PC-3 (cell line): ENCODE data around the gene GEMIN5. TPM values are rescaled to one million over a fixed set of nuclear protein-coding genes. Genes with fewer than 3 reads are reported as not detected.

Source experiments
- ATAC-seq: fragments of 200-7000 bp; cut with Tn5 transposase; 2 replicates; pipeline ENCODE4 v1.9.1; 2020; ENCODE audit warnings: mild to moderate bottlenecking, moderate library complexity
- BruUV-seq: library from RNA; stranded (reverse); fragments of 400-500 nt; replicated peaks from 2 replicates; lab custom pipeline; 2021; lab: Mats Ljungman, UMichigan
- CTCF ChIA-PET: fragments of 300-600 bp; sonication (Branson Sonifier 250); formaldehyde crosslinking; loops from one replicate; lab custom pipeline; 2022; ENCODE audit warnings: antibody characterized with exemption; lab: Charles Lee
- POLR2A ChIA-PET: fragments of 300-600 bp; sonication (Branson Sonifier 250); formaldehyde crosslinking; loops from one replicate; lab custom pipeline; 2022; ENCODE audit warnings: antibody characterized with exemption; ENCODE audit not compliant: unreplicated experiment; lab: Charles Lee
- DNase-seq: peaks from one replicate; pipeline ENCODE4 v3.0.0-alpha.2; 2015
- H2AFZ ChIP-seq: fragments of 300-600 bp; sonication (generic); 2 replicates; pipeline ENCODE4 v1.6.0; 2016; ENCODE audit warnings: antibody characterized with exemption, low read length
- H3F3A ChIP-seq: fragments of 300-600 bp; sonication (generic); one replicate; pipeline ENCODE4 v1.6.0; 2017; ENCODE audit warnings: antibody characterized with exemption, low read length, control low read depth, mild to moderate bottlenecking; ENCODE audit not compliant: unreplicated experiment
- H3K27ac ChIP-seq: fragments of 300-600 bp; sonication (generic); 2 replicates; pipeline ENCODE4 v1.5.1; 2016; ENCODE audit warnings: mild to moderate bottlenecking, low read length
- H3K27me3 ChIP-seq: fragments of 300-600 bp; sonication (generic); 2 replicates; pipeline ENCODE4 v1.6.1; 2016; ENCODE audit warnings: low read length, mixed read lengths
- H3K36me3 ChIP-seq: fragments of 300-600 bp; sonication (generic); 2 replicates; pipeline ENCODE4 v1.6.1; 2016; ENCODE audit warnings: low read depth, mixed run types, low read length, mixed read lengths
- H3K4me1 ChIP-seq: fragments of 300-600 bp; sonication (generic); 2 replicates; pipeline ENCODE4 v1.5.1; 2016; ENCODE audit warnings: low read length; ENCODE audit not compliant: insufficient read depth
- H3K4me2 ChIP-seq: fragments of 300-600 bp; sonication (generic); 2 replicates; pipeline ENCODE4 v1.6.0; 2016; ENCODE audit warnings: low read length
- H3K4me3 ChIP-seq: fragments of 300-600 bp; sonication (generic); 2 replicates; pipeline ENCODE4 v1.5.1; 2016; ENCODE audit warnings: mild to moderate bottlenecking, low read length, mixed read lengths
- H3K79me2 ChIP-seq: fragments of 300-600 bp; sonication (generic); 2 replicates; pipeline ENCODE4 v1.6.1; 2017; ENCODE audit warnings: low read length, mixed read lengths
- H3K9ac ChIP-seq: fragments of 300-600 bp; sonication (generic); 2 replicates; pipeline ENCODE4 v1.6.0; 2016; ENCODE audit warnings: mild to moderate bottlenecking, low read length
- H3K9me2 ChIP-seq: fragments of 300-600 bp; sonication (generic); replicated peaks from 2 replicates; pipeline ENCODE4 v1.6.1; 2016; ENCODE audit warnings: mixed run types, low read length, mixed read lengths
- H3K9me3 ChIP-seq: fragments of 300-600 bp; sonication (generic); 2 replicates; pipeline ENCODE4 v1.6.1; 2016; ENCODE audit warnings: low read length, mixed read lengths
- H4K20me1 ChIP-seq: fragments of 300-600 bp; sonication (generic); 2 replicates; pipeline ENCODE4 v1.6.1; 2016; ENCODE audit warnings: low read length, mixed read lengths
- EZH2 ChIP-seq: fragments of 300-600 bp; sonication (generic); IDR thresholded peaks from one replicate; pipeline ENCODE4 v1.6.1; 2017; ENCODE audit warnings: antibody characterized with exemption, mild to moderate bottlenecking, low read length; ENCODE audit not compliant: unreplicated experiment
- EZH2phosphoT487 ChIP-seq: fragments of 300-600 bp; sonication (generic); IDR thresholded peaks from 2 replicates; pipeline ENCODE4 v1.6.1; 2018; ENCODE audit warnings: mild to moderate bottlenecking, antibody characterized with exemption, low read length, borderline replicate concordance
- intact Hi-C: fragments of 100-400 bp; cut with micrococcal nuclease; formaldehyde crosslinking; loops from 2 replicates; pipeline ENCODE4 v1.9.0; 2023
- total RNA-seq: library from RNA; depleted of rRNA; stranded (reverse); fragments of >200 nt; gene quantifications from 2 replicates; pipeline ENCODE4 v1.2.3, GENCODE V29; 2014
- TF ChIP-seq, protein P1 (sequence below): fragments of 300-600 bp; sonication (generic); conservative IDR thresholded peaks from 2 replicates; pipeline ENCODE4 v1.5.1; 2017; ENCODE audit warnings: antibody characterized with exemption, low read depth, mild to moderate bottlenecking, low read length

GEMIN5 gene
- total RNA-seq, 1 experiment from 2014 or later: 19.8 TPM

DNA sequence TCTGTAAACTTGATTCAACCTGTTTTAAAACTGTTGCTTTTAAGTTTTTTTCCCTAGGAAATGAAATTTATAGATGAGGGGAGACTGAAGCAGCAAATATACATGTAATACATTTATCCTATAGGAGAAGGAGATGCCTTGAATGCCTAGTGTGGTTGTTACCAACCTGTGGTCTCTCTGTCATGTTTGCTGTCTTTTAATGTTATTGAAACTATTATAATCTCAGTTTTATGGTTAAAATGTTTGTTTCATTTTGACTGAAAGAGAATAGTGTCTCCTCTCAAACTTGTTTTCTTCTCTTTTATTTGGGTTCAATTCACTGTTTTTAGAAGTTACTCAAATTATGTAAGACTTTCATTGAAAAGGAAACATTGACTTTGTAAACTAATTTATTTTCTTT, 18.7 kb upstream of the GEMIN5 start:
- Histone ChIP-seq H3K79me2 (no peaks in the 10 kb centered on the region), H3K4me1 (peaks cover 4% of the 10 kb centered on the region), H3K4me3 (no peak overlapping the region), H3K4me2 (no peak overlapping the region), H3K9ac (no peak overlapping the region), H4K20me1 (no peaks in the 10 kb centered on the region), H3F3A (no peaks in the 10 kb centered on the region), H3K36me3 (peaks cover 14% of the 10 kb centered on the region; the same call in 1 of the 2 replicates), H3K9me2 (no peaks in the 10 kb centered on the region), H2AFZ (no peak overlapping the region), H3K27ac (no peak overlapping the region), H3K27me3 (no peaks in the 10 kb centered on the region), H3K9me3 (no peaks in the 10 kb centered on the region)
- intact Hi-C loops: no loop called here
- DNase-seq (no peak), ATAC-seq (no peak)
- POLR2A ChIA-PET: no interaction called here
- CTCF ChIA-PET: no interaction called here
- TF ChIP-seq EZH2: no peak
- TF ChIP-seq, protein P1, sequence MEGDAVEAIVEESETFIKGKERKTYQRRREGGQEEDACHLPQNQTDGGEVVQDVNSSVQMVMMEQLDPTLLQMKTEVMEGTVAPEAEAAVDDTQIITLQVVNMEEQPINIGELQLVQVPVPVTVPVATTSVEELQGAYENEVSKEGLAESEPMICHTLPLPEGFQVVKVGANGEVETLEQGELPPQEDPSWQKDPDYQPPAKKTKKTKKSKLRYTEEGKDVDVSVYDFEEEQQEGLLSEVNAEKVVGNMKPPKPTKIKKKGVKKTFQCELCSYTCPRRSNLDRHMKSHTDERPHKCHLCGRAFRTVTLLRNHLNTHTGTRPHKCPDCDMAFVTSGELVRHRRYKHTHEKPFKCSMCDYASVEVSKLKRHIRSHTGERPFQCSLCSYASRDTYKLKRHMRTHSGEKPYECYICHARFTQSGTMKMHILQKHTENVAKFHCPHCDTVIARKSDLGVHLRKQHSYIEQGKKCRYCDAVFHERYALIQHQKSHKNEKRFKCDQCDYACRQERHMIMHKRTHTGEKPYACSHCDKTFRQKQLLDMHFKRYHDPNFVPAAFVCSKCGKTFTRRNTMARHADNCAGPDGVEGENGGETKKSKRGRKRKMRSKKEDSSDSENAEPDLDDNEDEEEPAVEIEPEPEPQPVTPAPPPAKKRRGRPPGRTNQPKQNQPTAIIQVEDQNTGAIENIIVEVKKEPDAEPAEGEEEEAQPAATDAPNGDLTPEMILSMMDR: no peak
- TF ChIP-seq EZH2phosphoT487: no peak
- no TSS peak for BruUV-seq

GRCh38 chr5:154949781-154950180, 11.8 kb upstream of the GEMIN5 start:
- Histone ChIP-seq H3K4me3 (no peak overlapping the region), H3F3A (no peaks in the 10 kb centered on the region), H3K79me2 (peaks cover 54% of the 10 kb centered on the region), H3K27ac (no peak overlapping the region), H3K4me2 (no peak overlapping the region), H3K9me3 (no peaks in the 10 kb centered on the region), H3K9me2 (no peaks in the 10 kb centered on the region), H4K20me1 (no peaks in the 10 kb centered on the region), H3K36me3 (peaks cover 4% of the 10 kb centered on the region; the same call in 1 of the 2 replicates), H3K9ac (no peak overlapping the region), H3K4me1 (no peaks in the 10 kb centered on the region), H2AFZ (no peak overlapping the region), H3K27me3 (no peaks in the 10 kb centered on the region)
- CTCF ChIA-PET: no interaction called here
- DNase-seq (no peak), ATAC-seq (no peak)
- no TSS peak for BruUV-seq
- TF ChIP-seq, protein P1: no peak
- TF ChIP-seq EZH2phosphoT487: no peak
- no peak for TF ChIP-seq EZH2
- POLR2A ChIA-PET: interaction anchor here (0.6 kb wide), 1 partner anchor 12 kb away, joined by 4 read pairs; the partner anchor contains the start of gene GEMIN5
- intact Hi-C loops: loop anchor here (10.0 kb wide), 2 partner anchors 195 to 305 kb away; partner anchors contain the start of gene LARP1

- intact Hi-C loops: loop anchor here (10.0 kb wide), 2 partner anchors 194 to 304 kb away; partner anchors contain the start of gene LARP1
- H3F3A ChIP-seq: no peaks in the 10 kb centered on the region
- peaks cover 4% of the 10 kb centered on the region; the same call in 1 of the 2 replicates for H3K36me3 ChIP-seq
- no peak overlapping the region for H3K27ac ChIP-seq
- H2AFZ ChIP-seq: no peak overlapping the region
- no peaks in the 10 kb centered on the region for H3K4me1 ChIP-seq
- ChIA-PET CTCF (no interaction called here), POLR2A (no interaction called here)
- DNase-seq (no peak), ATAC-seq (no peak)
- H3K4me3 ChIP-seq: no peak overlapping the region
- BruUV-seq: no TSS peak
- H3K4me2 ChIP-seq: no peak overlapping the region
- no peaks in the 10 kb centered on the region for H3K9me2 ChIP-seq
- H3K27me3 ChIP-seq: no peaks in the 10 kb centered on the region
- H3K9me3 ChIP-seq: no peaks in the 10 kb centered on the region
- TF ChIP-seq EZH2phosphoT487: no peak
- no peak for TF ChIP-seq EZH2
- TF ChIP-seq, protein P1: no peak
- peaks cover 60% of the 10 kb centered on the region for H3K79me2 ChIP-seq
- no peaks in the 10 kb centered on the region for H4K20me1 ChIP-seq
- H3K9ac ChIP-seq: no peak overlapping the region
Measured at GRCh38 chr5:154948313-154948712, 10.3 kb upstream of the GEMIN5 start.
